ENCODE results near the gene SYNJ2. TPM values are rescaled to one million over a fixed set of nuclear protein-coding genes. Genes with fewer than 3 reads are reported as not detected.

Gene SYNJ2
- total and polyA plus RNA-seq, 2 of the 4 experiments (the other 2 are of a cell fraction) = 40.8 to 45.2 TPM

GRCh38 chr6:158109748-158110147, 128.1 kb downstream of the SYNJ2 start:
- H3K56ac ChIP-seq (ENCODE audit: extremely low read depth, insufficient read depth, low read length) = no peak overlapping the region
- no peak overlapping the region for H2AK9ac ChIP-seq (replicated peaks; ENCODE audit: low read depth, low read length, poor library complexity)
- H3K4ac ChIP-seq (ENCODE audit: low read depth, low read length) = no peak overlapping the region
- dilution Hi-C loops (cut with HindIII; ENCODE audit: low sequenced_read_pairs, unreplicated experiment) (no loop called here), intact Hi-C loops (cut with micrococcal nuclease) (no loop called here), in situ Hi-C loops (cut with MboI; ENCODE audit: low sequenced_read_pairs) (no loop called here)
- no peak overlapping the region for H3K4me3 ChIP-seq (ENCODE audit: insufficient read depth, low read depth, low read length)
- ChIA-PET CTCF (no interaction called here), POLR2A (ENCODE audit: unreplicated experiment) (no interaction called here)
- no TSS peak for BruUV-seq (replicated peaks)
- H2BK5ac ChIP-seq (ENCODE audit: low read depth, low read length, poor library complexity, severe bottlenecking) = no peak overlapping the region
- no CpG with 5 or more reads among the region's 2 CpGs for WGBS, 2 experiments (ENCODE audit: extremely low coverage in 2 of 2, insufficient read length in 1 of 2)
- H3K4me2 ChIP-seq (ENCODE audit: low read depth, low read length) = no peak overlapping the region
- no peak overlapping the region for H3K14ac ChIP-seq (replicated peaks; ENCODE audit: low read depth, low read length)
- H2BK20ac ChIP-seq (ENCODE audit: low read depth, low read length) = no peak overlapping the region
- H3K9me3 ChIP-seq (ENCODE audit: control insufficient read depth, insufficient read depth, low read length) = no peaks in the 10 kb centered on the region
- no peak overlapping the region for H2AK5ac ChIP-seq (ENCODE audit: low read depth, low read length)
- peak overlapping the region in 1 of 2 experiments; percentile 9; a peak in 1 of 4 replicates for H4K8ac ChIP-seq (ENCODE audit: low read depth in 2 of 2, low read length in 2 of 2)
- DNase-seq = peak; percentile 18
- ATAC-seq (ENCODE audit: low read depth) = no peak
- no peak overlapping the region for H2BK15ac ChIP-seq (ENCODE audit: low read depth, low read length)
- H2BK120ac ChIP-seq (ENCODE audit: low read depth, low read length) = no peak overlapping the region
- no peak overlapping the region for H4K5ac ChIP-seq (ENCODE audit: low read depth, low read length)
- no peak overlapping the region for H3K9ac ChIP-seq (ENCODE audit: low read depth, low read length)
- no peaks in the 10 kb centered on the region for H4K20me1 ChIP-seq (ENCODE audit: insufficient read depth, low read length)
- peaks cover 10% of the 10 kb centered on the region for H3K36me3 ChIP-seq (ENCODE audit: control insufficient read depth, insufficient read depth, low read length)
- no peak overlapping the region for H2AFZ ChIP-seq (replicated peaks; ENCODE audit: low read length, poor library complexity)
- no peak overlapping the region for H3K23ac ChIP-seq (ENCODE audit: low read depth, low read length)
- TF ChIP-seq SMC3 (IDR thresholded peaks at IDR 0.05; ENCODE audit: low read depth, low read length) (no peak), CEBPB (IDR thresholded peaks at IDR 0.05; ENCODE audit: low read depth, low read length) (peak; percentile 79)
- no peak overlapping the region for H4K91ac ChIP-seq (ENCODE audit: insufficient read depth, low read depth, low read length)
- no peak overlapping the region for H3K18ac ChIP-seq (ENCODE audit: low read depth, low read length)
- H3K79me1 ChIP-seq (ENCODE audit: low read depth in 1 of 2, low read length in 2 of 2) = no peaks in the 10 kb centered on the region
- H3K27ac ChIP-seq (ENCODE audit: insufficient read depth, low read length) = no peak overlapping the region; the same call in 1 of the 2 replicates
- no peaks in the 10 kb centered on the region for H3K9me1 ChIP-seq (ENCODE audit: insufficient read depth, low read length)
- no peaks in the 10 kb centered on the region for H3K4me1 ChIP-seq (ENCODE audit: control insufficient read depth, insufficient read depth, low read length)
- H3K27me3 ChIP-seq (ENCODE audit: control insufficient read depth, insufficient read depth, low read length) = no peaks in the 10 kb centered on the region
